ENCODE results near the gene TBRG1.

DNA sequence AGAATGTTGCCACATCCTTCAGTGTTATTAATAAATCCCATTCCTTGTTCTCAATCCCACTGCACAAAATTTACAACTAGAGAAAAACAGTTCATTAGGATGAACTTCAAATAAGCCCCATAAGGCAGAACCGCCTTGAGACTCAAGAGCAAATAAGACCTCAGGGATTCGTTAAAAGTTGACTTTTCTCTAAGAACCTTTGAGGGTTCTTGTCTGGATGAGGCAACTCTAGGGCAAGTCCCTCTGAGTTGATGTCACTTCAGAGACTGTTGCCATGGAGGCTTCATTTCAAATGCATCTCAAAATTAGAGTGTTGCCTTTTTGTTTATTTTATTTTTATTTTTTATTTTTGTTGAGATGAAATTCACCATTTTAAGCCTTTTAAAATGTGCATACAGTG lies 31.2 kb upstream of the TBRG1 start:
- TF ChIP-seq, protein P1, sequence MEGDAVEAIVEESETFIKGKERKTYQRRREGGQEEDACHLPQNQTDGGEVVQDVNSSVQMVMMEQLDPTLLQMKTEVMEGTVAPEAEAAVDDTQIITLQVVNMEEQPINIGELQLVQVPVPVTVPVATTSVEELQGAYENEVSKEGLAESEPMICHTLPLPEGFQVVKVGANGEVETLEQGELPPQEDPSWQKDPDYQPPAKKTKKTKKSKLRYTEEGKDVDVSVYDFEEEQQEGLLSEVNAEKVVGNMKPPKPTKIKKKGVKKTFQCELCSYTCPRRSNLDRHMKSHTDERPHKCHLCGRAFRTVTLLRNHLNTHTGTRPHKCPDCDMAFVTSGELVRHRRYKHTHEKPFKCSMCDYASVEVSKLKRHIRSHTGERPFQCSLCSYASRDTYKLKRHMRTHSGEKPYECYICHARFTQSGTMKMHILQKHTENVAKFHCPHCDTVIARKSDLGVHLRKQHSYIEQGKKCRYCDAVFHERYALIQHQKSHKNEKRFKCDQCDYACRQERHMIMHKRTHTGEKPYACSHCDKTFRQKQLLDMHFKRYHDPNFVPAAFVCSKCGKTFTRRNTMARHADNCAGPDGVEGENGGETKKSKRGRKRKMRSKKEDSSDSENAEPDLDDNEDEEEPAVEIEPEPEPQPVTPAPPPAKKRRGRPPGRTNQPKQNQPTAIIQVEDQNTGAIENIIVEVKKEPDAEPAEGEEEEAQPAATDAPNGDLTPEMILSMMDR (IDR thresholded peaks at IDR 0.05; ENCODE audit: low read length), result no peak
- TF ChIP-seq EZH2 (IDR thresholded peaks at IDR 0.05; ENCODE audit: borderline replicate concordance, low read length), result no peak
